Measurements from ENCODE around the gene SGMS1. TPM values are rescaled to one million over a fixed set of nuclear protein-coding genes. Genes with fewer than 3 reads are reported as not detected.

The SGMS1 gene
- total RNA-seq = 42.5 and 45.1 TPM in 2 replicates

DNA sequence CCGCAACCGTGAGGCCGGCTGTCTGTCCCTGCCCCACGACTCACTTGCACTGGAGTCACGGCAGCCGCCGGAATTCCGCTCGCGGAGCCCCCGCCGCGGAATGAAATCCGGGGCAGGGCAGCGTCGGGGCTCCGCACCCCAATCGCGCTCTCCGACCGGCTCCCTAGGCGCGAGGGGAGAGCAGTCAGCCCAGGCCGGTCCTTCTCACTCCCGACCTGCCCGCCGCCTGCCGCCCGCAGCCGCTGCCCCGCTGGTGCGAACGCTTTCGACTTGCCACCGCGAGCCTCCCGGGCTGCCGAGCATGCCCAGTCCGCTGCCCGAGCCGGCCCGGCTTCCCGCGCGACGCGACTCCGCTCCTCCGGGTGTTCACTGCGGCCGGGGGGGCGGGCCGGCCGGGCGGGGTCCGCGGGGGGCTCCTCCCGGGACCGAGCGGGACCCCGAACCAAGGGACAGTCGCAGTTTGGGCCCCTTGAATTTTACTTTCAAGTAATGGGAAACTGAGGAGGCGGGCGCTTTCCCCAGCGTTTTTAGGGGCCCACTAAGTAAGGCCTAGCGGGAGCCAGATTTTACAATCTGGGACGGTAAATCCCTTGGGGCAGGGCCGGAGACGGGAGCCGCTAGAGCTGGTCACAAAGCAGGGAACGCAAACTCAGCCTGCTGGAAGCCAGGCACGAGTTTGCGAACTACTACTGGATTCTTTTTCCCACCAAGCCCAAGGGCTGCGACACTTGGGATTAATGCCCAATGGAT lies at the start of gene SGMS1:
Gene SGMS1, minus strand, starts transcription at position 294 of the 750 bp plus-strand sequence. CDS start 279,842 bp downstream, outside the sequence.

Small RNA genes lying within 50 kb of the gene (small RNA-seq; reads per million reads assigned to genes)
- gene RNU7-107P = not detected

Other genes starting within 250 kb of the SGMS1 start
- gene ASAH2B, start 116.0 kb upstream of the SGMS1 start, total RNA-seq = 5.3 and 5.9 TPM in 2 replicates

Measured in vein endothelial cell (primary cell).